Hematopoietic multipotent progenitor cell treated with erythropoietin and hydrocortisone succinate and interleukin-3 and kit ligand, for 15 days (in vitro differentiated cells): ENCODE results near the gene CLMN.
"Not testable (repeated sequence)": the region's sequence is repeated elsewhere in the genome, so short reads cannot be mapped to it uniquely, and the experiment has no call there.

ENCODE experiments used
- DNase-seq: peaks from one replicate; pipeline ENCODE4 v3.0.0-alpha.2; 2015; ENCODE audit warnings: low spot score

Gene CLMN

DNA sequence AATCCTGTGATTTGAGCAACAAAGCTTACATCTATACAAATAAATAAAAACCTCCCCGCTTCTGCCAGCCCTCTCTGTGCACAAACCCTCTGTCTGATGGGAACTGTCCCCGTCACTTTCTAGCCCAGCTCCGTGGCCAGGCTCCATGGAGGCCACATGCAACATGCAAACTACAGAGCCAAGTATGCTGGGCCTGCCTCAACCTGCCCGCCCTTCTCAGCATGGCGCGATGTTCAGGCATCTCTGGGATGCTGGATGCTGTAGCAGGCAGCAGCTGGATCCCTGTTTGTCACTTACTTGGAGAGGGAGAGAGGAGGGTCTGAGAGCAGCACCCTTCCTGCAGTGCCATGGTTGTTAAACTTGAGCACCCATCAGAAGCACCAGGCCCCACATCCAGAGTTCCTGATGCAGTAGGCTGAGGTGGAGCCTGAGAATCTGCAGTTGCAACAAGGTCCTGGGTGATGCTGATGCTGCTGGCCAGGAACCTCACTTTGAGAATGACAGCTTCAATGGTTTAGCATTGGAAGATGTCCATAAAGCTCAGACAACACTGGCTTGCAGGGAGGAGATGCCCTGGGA is 32.4 kb downstream of the CLMN start:
- no peak for DNase-seq

DNA sequence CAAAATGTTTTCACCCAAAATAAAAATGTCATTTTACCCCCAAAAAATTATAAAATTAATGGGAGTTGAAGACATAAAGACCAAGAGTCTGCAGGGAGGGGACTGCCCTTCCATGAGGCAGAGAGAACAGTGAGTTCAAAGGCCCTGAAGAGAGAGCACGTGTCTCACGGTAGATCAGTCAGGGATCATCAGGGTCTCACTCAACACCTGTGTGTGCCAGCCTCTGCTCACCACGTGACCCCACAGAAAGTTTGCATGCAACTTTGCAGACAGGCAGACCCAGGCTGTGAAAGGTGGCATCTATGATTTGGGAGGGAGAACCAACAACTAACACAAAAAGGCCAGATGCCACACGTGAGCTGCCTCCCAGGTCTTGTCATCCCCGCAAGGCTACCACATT is 33.1 kb downstream of the CLMN start:
- DNase-seq: no peak

DNA sequence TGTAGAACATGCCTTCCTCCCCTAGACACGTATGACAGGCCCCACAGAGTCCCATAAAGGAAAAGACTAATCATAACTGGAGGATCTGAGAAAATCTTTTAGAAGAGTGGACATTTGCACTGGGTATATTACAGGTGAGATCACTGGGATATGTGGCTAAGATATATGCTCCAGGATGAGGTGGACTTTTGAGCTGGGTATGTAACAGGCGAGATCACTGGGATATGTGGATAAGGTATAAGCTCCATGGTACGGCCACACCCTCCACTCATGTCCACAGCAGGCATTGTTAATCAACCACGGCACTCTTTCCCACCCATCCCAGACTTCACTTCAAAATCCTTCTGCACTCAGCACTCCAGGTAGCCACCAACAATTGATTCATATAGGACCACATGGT is 34.1 kb downstream of the CLMN start:
- DNase-seq: no peak

DNA sequence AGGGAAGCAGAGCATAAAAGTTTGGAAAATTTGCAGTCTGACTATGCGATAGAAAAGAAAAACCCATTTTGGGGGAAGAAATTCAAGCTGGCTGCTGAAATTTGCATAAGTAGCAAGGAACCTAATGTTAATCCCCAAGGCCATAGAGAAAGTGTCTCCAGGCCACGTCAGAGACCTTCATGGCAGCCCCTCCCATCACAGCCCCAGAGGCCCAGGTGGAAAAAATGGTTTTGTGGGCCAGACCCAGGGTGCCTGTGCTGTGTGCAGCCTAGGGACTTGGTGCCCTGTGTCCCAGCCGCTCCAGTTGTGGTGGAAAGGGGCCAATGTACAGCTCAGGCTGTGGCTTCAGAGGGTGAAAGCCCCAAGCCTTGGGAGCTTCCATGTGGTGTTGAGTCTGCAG is 35.9 kb downstream of the CLMN start:
- DNase-seq: not testable (repeated sequence)

DNA sequence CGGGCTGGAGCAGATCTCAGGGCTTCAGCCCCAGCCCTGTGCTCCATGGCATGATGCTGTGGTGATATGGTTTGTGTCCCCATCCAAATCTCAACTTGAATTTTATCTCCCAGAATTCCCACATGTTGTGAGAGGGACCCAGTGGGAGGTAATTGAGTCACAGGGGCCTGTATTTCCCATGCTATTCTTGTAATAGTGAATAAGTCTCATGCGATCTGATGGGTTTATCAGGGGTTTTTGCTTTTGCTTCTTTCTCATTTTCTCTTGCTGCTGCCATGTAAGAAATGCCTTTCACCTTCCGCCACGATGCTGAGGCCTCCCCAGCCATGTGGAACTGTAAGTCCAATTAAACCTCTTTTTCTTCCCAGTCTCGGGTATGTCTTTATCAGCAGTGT is 36.7 kb downstream of the CLMN start:
- DNase-seq: not testable (repeated sequence)

DNA sequence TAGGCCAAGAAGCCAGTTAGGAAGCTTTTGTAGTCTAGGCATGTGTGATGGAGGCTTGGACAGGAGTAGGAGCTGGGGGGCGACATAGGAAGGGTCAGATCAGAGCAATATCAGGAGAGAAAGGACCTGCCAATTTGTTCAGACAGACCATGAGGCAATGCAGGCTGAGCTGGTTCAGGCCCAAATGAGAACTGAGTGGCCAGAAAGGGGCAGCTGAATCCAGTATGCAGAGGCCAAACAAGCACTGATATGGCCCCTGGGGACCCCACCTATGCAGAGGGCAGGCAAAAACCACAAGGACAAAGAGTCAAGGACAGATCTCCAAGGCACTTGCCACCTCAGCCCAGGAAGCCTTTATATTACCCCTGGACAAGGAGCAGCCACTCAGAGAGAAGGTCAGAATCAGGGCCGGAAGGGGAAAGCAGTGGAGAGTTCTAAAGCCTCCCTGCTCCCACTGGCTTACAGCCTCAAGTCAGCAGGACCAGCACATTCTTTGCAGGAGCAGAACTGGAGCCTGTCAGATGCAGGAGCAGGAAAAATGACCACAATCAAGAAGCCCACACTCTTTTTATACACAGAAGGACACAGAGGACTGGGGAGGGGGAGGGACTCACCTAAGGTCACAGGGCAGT is 37.2 kb downstream of the CLMN start:
- no peak for DNase-seq

DNA sequence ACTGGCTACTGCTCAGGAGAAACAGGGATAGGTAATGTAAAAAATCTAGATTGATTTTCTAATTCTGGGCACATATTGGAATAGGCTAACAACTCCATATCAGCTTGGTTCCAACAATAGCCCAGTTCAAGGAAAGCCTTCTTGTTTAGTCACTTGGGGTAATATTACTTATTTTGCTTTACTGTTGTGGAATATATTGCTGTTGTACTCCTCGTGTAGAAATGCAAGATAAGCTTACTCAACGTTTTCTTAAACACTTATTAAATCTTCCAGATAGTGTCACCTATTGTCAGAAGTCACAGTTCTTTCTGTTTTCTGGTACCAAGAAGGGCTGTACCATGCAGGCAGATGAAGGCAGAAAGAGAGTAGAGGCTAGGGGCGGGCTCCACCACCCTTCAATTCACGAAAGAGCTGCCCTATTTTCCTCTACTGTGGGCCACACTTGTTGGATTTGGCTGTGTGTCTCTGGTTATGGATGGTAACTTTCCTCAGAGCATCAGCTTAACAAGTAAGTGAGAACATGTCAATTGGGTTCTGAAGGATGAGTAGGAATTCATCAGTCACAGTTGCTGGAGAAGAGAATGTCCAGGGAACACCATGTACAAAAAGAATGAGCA is 38.0 kb downstream of the CLMN start:
- no peak for DNase-seq

DNA sequence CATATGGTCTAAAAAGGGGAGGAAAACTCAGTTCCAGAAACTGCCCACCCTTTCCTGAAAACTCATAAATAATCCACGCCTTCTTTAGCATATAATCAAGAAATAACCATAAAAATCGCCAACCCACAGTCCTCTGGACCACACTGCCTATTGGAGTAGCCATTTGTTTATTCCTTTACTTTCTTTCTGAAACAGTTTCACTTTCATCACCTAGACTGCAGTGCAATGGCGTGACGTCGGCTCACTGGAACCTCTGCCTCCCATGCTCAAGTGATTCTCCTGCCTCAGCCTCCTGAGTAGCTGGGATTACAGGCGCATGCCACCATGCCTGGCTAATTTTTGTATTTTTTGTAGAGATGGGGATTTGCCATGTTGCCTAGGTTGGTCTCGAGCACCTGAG is 44.2 kb downstream of the CLMN start:
- no peak for DNase-seq

DNA sequence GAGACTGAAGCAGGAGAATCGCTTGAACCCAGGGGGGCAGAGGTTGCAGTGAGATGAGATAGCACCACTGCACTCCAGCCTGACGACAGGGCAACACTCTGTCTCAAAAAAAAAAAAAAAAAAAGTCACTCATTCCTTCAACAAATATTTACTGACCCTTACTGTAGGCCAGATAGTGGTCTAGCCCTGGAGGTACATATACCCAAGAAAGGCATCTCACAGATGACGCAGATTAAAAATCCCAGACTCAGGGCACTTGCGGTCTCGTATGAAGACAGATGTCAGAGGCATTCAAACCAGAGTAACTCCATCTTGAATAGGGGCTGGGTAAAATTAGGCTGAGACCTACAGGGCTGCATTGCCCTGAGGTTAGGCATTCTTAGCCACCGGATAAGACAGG is 44.8 kb downstream of the CLMN start:
- no peak for DNase-seq

DNA sequence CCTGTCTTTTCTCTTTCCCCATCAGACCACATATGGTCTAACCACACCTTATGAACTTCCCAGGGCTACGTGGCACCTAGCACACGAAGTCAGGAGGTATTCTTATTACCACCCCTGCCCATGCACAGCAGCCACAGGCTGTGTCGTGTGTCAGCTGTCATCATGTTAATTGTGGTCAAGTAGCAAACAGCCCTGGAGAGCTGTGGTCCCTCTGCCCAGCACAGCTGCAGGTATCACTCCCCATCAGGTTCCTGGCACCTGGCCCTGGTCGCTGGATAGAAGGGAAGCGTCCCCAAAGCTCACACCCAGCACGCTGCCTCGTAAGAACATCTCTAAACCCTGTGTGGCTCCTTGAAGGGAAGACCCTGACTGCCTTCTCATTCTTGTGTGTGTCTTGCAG is 45.4 kb downstream of the CLMN start:
- no peak for DNase-seq

DNA sequence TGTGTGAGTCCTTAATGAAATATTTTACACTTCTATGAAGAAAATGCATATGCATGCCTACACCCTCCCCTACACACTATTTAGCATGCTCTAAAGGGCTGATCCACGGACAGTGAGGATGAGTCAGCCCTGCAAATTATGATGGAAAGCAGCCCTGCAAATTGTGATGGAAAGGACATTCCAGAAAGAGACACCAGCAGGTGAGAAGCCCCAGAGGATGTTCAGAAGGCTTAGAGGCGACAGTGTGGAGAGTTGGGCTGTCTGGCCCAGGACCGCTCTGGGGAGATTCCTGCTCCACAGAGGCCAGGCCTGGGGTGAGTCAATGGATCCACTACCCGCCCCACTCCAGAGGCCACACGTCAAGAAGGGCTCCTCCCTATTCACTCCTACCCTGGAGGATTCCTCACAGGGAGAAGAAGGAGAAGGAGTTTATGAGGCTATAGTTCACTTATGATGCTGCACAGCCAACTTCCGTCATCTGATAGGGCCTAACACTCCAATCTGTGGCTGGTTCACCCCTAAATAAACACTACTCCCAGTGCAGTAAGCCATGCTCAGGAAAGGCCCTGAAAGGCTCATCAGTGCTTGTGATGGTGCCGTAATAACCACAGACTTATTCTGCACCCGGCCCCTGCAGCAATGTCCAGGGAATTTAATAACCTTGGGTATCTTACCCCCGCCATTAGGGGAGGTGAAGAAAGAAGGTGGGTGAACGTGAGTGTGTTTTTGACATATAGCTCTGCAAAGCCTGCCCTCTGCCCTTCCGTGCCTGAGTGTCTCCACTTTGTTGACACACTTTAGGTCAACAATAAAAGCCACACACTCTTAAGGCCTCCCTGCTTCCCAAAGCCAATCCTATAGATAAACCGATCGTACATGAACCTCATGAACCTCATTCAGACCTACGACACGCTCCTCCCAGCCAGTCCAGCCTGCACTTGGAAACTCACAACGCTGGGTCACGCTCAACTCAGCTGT is 46.4 kb downstream of the CLMN start:
- no peak for DNase-seq

DNA sequence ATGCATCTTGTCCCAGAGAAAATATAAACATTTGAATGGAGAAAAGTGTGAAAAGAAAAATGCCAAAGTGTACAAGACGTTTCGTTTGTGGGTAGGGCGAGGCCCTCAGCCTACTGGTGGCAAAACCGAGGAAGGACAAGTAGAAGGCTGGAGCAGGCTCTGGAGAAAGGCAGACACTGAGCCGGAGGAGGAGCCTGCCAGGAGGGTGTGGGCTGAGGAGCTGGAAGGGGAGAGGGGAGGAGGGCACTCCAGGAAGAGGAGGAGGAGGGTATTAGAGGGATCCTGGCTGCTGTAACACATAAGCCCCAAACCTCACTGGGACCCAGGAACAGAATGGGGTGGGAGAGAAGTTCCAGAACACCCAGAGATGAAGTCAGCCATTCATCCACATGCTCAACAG is 47.7 kb downstream of the CLMN start:
- no peak for DNase-seq

DNA sequence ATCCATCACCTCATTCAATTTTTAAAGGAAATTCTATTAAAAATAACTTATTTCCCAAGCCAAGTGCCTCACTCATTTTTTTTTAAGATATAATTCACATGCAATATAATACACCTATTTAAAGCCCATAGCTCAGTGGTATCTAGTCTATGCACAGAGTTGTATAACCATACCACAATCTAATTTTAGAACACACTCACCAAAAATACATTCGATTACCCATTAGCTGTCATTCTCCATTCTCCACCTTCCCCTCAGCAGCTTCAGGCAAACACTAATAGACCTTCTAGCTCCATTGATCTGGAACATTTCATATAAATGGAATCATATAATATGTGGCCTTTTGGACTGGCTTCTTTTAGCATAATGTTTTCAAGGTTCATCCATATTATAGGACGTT is 49.5 kb downstream of the CLMN start:
- DNase-seq: no peak

DNA sequence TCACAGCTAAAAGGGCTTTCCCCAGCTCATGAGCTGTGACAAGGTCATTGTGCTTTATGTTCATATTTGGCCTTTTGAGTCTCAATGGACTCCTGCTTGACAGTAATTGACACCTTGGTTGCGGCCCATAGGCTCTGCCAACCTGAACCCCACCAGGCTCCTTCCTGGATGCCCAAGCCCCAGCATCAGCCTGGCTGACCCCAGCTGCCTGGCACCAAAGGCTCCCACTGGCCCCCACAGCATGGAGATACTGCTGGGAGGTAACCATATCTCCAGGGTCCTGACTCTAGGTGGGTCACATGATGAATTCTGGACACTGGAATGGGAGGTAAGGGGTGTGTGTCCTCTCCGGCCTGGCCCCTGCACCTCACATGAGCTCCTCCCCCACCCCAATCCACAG is 50.2 kb downstream of the CLMN start:
- DNase-seq: no peak

DNA sequence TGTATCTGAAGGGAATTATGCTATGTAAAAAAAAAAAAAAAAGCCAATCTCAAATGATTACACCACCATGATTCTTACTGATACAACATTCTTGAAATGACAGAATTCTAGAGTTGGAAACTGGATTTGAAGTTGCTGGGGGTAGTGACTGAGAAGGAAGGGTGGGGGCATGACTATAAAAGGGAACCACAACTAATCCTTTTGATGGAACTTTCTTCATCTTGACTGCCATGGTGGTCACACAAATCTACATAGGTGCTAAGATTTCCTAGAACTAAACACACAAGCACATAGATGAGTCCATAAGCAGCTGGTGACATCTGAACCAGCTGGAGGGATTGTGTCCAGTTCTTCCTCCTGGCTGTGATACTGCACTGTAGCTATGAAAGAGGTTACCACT is 51.4 kb downstream of the CLMN start:
- DNase-seq: no peak

DNA sequence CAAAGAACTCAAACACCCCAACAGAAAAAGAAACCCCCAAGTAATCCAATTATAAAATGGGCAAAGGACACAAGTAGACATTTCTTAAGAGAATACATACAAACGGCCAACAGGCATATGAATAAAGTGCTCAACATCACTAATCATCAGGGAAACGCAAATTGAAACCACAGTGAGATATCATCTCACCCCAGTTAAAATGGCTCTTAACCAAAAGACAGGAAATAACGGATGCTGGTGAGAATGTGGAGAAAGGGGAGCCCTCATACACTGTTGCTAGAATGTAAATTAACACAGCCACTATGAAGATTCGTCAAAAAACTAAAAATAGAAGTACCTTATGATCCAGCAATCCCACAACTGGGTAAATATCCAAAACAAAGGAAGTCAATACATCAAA is 52.4 kb downstream of the CLMN start:
- no peak for DNase-seq

DNA sequence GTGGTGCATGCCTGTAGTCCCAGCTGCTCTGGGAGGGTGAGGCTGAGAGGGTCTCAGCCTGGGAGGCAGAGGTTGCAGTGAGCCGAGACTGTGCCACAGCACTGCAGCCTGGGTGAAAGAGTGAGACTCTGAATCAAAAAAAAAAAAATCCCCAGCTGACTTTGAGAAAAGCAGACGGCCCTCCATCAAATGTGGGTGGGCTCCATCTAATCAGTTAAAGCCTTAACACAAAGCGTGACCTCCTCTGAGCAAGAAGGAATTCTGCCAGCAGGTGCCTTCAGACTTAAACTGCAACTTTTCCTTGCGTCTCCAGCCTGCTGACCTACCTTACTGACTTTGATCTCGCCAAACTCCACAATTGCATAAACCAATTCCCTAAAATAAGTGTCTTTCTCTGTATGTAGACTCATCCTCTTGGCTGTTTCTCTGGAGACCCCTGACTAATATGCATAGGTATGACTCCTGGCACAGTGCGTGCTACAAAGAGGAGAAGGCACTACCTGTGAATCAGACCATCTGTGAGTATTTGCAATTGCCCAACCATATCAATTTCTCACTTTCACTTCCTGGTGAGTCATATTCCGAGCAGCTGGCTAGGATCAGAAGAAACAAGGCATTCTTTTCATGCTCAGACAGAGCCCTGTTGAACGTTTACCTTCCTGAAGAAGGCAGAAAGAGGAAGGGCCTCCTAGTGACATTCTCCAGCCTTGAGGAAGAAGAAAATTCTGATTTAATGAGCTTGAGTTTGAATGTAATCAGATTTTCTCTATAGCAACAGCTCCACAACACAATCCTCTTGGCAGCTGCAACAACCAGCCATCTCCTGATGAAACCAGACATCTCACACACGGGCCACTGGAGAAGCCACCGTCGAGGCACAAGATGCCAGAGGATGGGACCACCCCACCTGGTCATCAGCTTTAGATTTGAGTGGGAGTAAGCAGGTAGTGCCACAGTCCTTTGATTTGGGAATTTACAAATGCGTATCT is 54.3 kb downstream of the CLMN start:
- no peak for DNase-seq

DNA sequence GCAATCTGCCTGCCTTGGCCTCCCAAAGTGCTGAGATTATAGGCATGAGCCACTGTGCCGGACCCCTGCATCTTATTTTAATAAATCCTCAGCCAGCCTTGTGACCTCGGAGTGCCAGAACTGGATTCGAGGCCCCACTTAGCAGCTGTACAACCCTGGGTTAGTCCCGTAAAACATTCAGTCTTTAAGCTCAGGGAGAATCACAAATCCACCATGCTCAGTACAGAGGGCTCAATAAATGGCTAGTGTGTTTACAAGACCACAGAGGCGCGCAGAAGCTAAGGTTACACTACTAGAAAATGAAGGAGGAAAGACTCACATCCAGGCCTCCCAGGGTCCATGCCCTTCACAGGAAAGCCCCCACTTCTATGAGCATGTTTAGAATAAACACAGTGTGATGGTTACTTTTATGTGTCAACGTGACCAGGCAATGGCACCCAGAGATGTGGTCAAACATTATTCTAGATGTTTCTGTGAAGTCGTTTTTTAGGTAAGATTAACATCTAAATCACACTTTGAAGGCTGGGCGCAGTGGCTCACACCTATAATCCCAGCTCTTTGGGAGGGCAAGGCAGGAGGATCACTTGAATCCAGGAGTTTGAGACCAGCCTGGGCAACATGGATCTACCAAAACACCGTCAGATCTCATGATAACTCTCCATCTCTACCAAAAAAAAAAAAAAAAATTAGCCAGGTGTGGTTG is 55.3 kb downstream of the CLMN start:
- no peak for DNase-seq

DNA sequence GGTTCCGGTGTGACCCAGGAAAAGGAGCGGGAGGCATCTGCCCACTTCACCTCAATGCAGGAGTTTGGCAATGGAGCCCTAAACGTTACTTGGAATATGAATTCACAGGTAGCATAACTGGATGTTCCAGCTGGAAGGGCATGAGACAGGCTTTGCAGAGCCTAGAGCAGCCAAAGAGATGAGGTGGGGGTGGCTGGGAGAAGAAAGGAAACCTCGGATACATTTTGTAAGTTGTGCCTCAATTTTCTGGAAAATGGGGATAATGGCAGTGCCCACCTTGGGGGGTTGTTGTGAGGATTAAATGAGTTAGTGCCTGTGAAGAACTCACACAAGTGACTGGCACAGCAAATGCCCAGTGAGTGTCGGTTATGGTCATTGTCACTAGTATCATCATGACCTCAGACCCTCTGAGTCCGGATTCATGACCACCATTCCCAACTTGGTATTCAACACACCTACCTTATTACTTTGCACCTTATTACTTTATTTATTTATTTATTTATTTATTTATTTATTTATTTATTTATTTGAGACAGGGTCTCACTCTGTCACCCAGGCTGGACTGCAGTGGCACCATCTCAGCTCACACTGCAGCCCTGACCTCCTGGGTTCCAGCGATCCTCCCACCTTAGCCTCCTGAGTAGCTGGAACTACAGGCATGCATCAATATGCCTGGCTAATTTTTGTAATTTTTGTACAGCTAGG is 56.0 kb downstream of the CLMN start:
- DNase-seq: no peak

DNA sequence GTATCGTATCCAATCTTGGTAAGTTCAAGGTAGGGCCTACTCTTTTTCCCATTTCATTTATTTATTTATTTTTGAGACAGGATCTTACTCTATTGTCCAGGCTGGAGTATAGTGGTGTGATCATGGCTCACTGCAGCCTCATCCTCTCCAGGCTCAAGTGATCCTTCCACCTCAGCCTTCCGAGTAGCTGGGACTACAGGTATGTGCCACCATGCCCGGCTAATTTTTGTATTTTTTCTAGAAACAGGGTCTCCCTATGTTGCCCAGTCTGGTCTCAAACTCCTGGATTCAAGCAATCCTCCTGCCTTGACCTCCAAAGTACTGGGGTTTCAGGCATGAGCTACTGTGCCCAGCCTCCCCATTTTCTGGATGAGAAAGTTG is 57.2 kb downstream of the CLMN start:
- no peak for DNase-seq
